ENCODE data around the gene ZFYVE16. TPM values are rescaled to one million over a fixed set of nuclear protein-coding genes. Genes with fewer than 3 reads are reported as not detected.
"Not testable (repeated sequence)": the region's sequence is repeated elsewhere in the genome, so short reads cannot be mapped to it uniquely, and the experiment has no call there.

The ZFYVE16 gene
- total RNA-seq, 6 experiments from 2014 or later: 25.9 to 31.2 (median 28.8) TPM

GRCh38 chr5:80387063-80387768 lies 20.6 kb upstream of the ZFYVE16 start:
- no peak for DNase-seq
- Mint-ChIP-seq H3K36me3 (ENCODE audit: low read depth) (no peaks in the 10 kb centered on the region), H3K27me3 (ENCODE audit: insufficient read depth) (peaks cover 6% of the 10 kb centered on the region; the same call in 1 of the 2 replicates), H3K4me3 (no peak overlapping the region), H3K9me3 (no peaks in the 10 kb centered on the region), H3K4me1 (ENCODE audit: low read depth) (no peaks in the 10 kb centered on the region), H3K27ac (no peak overlapping the region)
- TF ChIP-seq CTCF (IDR thresholded peaks at IDR 0.05): no peak

GRCh38 chr5:80389580-80389979 lies 18.3 kb upstream of the ZFYVE16 start:
- no peaks in the 10 kb centered on the region for H3K36me3 Mint-ChIP-seq (ENCODE audit: low read depth)
- no peak overlapping the region; the same call in 1 of the 2 replicates for H3K4me3 Mint-ChIP-seq
- H3K9me3 Mint-ChIP-seq: 0 out of 2 replicates have a peak, but pooled peaks cover 8% of the 10 kb centered on the region
- no peak for TF ChIP-seq CTCF (IDR thresholded peaks at IDR 0.05)
- H3K4me1 Mint-ChIP-seq (ENCODE audit: low read depth): no peaks in the 10 kb centered on the region
- peaks cover 7% of the 10 kb centered on the region; the same call in 1 of the 2 replicates for H3K27me3 Mint-ChIP-seq (ENCODE audit: insufficient read depth)
- no peak overlapping the region for H3K27ac Mint-ChIP-seq
- no peak for DNase-seq

- peaks cover 12% of the 10 kb centered on the region for H3K27me3 Mint-ChIP-seq (ENCODE audit: insufficient read depth)
- H3K4me3 Mint-ChIP-seq; H3K9me3 Mint-ChIP-seq; H3K36me3 Mint-ChIP-seq (ENCODE audit: low read depth); DNase-seq; H3K4me1 Mint-ChIP-seq (ENCODE audit: low read depth); H3K27ac Mint-ChIP-seq: not testable (repeated sequence)
Measured at GRCh38 chr5:80390413-80390812, 17.5 kb upstream of the ZFYVE16 start.

- H3K9me3 Mint-ChIP-seq; H3K4me1 Mint-ChIP-seq (ENCODE audit: low read depth); H3K36me3 Mint-ChIP-seq (ENCODE audit: low read depth); H3K27ac Mint-ChIP-seq; H3K4me3 Mint-ChIP-seq; DNase-seq: not testable (repeated sequence)
- H3K27me3 Mint-ChIP-seq (ENCODE audit: insufficient read depth): peaks cover 16% of the 10 kb centered on the region
Measured at GRCh38 chr5:80391267-80391666, 16.6 kb upstream of the ZFYVE16 start.

- DNase-seq: peak; percentile 30
- Mint-ChIP-seq H3K27ac (no peak overlapping the region), H3K36me3 (ENCODE audit: low read depth) (no peaks in the 10 kb centered on the region), H3K9me3 (no peaks in the 10 kb centered on the region), H3K27me3 (ENCODE audit: insufficient read depth) (peaks cover 12% of the 10 kb centered on the region), H3K4me3 (no peak overlapping the region), H3K4me1 (ENCODE audit: low read depth) (peaks cover 6% of the 10 kb centered on the region; the same call in 1 of the 2 replicates)
- TF ChIP-seq CTCF (IDR thresholded peaks at IDR 0.05): no peak; the same call in 1 of the 2 replicates
Measured at GRCh38 chr5:80399526-80400239, 8.2 kb upstream of the ZFYVE16 start.

- not testable (repeated sequence) for DNase-seq; H3K9me3 Mint-ChIP-seq; H3K36me3 Mint-ChIP-seq (ENCODE audit: low read depth); H3K27me3 Mint-ChIP-seq (ENCODE audit: insufficient read depth); H3K4me1 Mint-ChIP-seq (ENCODE audit: low read depth); H3K27ac Mint-ChIP-seq; H3K4me3 Mint-ChIP-seq
Measured at GRCh38 chr5:80400368-80400767, 7.5 kb upstream of the ZFYVE16 start.

GRCh38 chr5:80403782-80404181 lies 4.1 kb upstream of the ZFYVE16 start:
- Mint-ChIP-seq H3K27me3 (ENCODE audit: insufficient read depth) (peaks cover 11% of the 10 kb centered on the region), H3K27ac (no peak overlapping the region), H3K36me3 (ENCODE audit: low read depth) (no peaks in the 10 kb centered on the region), H3K4me3 (no peak overlapping the region), H3K9me3 (no peaks in the 10 kb centered on the region), H3K4me1 (ENCODE audit: low read depth) (peaks cover 14% of the 10 kb centered on the region)
- no peak for DNase-seq
- no peak for TF ChIP-seq CTCF (IDR thresholded peaks at IDR 0.05)
